Activated effector memory CD4-positive, alpha-beta T cell treated with anti-CD3 and anti-CD28 coated beads, Interleukin-2, amount 50 U/mL, for 16 hours (primary cell): ENCODE measurements around the gene C11orf58.

Experiments
- DNase-seq: peaks from one replicate; pipeline ENCODE4 v3.0.0-alpha.2; 2020

The C11orf58 gene

DNA sequence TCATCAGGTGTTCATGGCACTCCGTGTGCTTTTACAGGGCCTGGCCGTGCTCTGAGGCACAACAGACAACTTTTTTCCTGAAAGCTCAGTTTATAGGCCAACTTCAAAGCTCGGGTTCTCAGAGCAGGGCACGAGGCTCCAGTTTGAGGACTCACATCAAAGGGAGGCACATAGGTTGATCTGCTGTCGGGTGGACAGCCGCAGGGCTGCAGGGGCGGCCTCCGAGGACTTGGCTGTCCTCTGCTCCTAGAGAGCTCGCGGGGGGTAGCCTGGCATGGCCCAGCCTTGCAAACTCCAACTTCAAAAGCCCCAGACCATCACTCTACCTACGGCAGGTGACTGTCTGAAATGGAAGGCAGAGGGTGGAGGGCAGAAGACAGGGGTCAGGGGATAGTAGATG, 31.6 kb downstream of the C11orf58 start:
- DNase-seq, result no peak

DNA sequence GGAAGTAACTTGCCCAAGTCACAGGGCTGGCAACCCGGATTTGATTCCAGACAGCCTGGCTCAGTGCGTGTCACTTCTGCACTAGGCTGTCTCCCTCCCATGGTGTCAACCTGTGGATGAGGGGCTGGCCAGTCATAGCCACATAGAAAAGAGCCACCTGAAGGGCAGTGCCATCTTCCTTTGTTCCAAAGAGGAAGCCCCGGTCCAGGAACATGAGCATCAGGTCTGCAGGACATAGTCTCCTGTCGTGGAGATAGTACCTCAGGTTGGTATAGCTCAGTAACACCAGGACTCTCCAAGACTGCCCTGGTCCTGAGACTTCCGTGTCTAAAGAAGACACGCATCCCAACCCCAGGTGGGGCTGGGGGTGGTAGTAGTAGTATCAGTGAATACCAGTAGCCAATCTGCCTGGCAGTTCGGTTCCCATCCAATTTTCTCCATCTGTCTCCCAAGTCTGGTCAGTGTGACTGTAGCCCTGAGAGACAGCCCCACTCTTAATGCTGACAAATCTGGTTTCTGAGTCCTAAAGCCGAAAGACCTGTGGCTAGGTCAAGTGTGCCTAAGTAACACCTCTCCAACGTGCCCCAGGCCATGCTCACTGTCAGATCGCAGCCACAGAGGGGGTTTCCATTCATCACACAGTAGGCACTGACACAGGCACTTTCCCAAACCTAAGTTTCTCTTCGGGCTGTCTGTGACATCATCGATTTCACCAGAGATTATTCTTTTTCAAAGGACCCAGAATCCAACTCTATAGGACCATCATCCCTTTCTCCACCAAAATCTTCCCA, 33.1 kb downstream of the C11orf58 start:
- DNase-seq, result peak; percentile 44

DNA sequence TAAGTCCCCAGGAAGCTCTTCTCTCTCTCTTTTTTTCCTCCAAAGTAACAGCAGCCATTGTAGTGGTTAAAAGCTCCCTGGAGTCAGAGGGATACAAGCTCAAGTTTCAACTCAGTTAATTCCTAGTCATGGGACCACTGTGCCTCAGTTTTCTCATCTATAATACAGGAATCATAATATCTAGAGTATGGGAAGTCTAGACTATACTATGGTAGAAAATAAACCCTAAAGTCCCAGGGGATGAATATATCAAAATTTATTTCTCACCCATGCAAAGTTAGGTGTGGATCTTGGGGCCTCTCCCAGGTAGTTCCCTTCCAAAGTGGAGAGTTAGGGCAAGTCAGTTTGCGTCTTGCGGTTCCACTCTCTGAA, 33.7 kb downstream of the C11orf58 start:
- DNase-seq, result no peak

DNA sequence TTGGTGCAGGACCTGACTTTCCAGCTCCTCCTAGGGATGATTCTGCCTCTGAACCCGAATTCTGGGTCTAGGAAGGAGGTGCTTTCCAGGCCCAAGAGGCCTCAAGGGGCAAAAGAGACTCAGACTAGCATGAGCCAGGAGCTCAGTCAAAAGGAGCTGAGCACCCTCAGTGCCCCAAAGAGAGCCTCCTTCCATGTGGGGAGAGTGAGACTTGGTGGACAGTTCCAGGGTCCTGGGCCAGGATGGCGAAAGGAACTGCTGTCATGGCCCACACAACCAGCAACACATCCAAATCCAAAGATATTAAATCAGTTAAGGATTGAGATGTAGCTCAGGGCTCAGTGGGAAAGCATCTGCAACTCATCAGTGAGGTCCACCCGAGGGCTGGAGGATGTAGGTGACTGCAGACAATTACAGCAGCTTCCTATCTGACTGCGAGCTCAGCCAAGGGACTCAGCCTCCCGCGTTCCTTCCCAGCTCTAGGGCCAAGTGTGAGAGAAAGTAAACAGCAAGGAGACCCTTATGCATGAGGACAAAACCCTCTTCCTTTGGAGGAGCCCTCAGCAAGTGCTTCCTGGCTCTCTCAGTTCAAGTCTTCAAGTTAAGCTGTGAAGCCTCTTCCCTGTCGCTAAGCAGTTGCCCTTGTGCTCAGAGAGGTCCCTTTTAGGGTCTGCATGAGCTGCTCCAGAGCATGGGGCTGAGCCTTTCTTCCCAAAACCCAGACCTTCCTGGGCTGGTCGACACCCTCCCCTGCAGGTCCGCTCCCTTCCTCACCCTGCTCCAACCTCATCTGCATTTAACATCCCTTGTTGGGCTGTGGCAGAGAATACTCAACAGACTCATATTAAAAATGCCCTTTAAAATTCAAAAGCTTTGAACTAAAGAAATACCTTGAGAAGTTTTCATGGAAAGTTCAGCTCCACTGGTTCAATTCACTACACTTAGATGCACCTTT, 35.8 kb downstream of the C11orf58 start:
- peak; percentile 41 for DNase-seq

DNA sequence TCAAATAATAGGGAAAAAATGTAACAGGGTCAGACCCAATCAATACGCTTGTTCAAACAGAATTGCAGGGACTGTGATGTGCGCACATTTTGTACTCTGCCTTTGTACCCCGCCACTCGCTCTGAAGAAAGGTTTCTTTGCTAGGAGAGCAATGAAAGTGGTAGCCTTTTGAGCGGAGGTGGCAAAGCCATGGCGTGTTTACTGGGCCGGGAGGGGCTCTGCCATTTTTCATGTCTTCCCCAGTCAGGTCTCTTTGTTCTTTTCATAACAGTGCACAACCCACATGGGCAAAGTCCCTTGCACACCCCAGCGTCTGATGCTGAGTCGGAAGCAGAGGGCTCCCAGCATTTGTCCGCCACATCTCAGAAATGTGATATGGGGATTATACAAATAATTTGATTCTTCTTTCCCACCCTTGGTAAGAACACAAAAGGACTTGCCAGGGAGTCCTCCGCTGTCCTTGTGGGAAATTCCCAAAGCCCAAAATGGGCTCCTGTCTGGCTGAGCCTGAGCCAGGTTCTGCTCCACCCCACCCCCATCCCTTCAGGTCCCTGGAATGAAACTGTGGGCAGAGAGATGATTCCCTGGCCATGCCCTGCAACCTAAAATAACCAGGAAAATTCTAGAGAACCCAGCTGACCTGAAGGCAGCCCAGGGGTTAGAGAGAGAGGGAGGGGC, 36.6 kb downstream of the C11orf58 start:
- peak; percentile 25 for DNase-seq

DNA sequence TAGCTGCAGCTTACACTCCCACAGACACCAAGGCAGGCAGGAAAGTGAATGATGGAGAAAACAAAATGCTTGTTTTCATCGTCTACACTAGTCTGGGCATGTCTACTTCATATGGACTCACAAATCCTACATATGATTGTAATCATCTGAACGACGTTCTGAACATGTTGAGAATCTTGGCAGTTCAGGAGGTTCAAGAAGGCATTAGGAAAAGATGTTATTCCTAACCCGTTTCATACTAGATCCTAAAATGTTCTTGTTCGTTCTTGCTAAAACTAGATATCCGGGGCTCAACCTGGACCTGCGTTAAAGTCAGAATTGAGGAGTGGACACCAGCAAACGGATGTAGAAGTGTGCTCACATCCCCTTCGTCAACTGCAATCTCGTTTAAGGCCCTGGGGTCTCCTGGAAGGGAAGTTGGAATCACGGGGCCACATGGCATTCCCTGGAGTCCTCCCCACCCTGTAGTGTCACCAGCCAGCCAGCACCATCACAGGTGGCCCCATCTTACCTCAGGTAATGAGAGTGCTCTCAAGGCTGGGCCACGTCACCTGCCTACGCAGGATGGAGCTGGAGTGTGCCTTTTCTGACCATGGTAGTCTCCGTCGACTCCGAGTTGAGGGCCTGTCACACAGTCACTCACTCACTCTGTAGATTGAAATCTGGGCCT, 37.3 kb downstream of the C11orf58 start:
- no peak for DNase-seq

DNA sequence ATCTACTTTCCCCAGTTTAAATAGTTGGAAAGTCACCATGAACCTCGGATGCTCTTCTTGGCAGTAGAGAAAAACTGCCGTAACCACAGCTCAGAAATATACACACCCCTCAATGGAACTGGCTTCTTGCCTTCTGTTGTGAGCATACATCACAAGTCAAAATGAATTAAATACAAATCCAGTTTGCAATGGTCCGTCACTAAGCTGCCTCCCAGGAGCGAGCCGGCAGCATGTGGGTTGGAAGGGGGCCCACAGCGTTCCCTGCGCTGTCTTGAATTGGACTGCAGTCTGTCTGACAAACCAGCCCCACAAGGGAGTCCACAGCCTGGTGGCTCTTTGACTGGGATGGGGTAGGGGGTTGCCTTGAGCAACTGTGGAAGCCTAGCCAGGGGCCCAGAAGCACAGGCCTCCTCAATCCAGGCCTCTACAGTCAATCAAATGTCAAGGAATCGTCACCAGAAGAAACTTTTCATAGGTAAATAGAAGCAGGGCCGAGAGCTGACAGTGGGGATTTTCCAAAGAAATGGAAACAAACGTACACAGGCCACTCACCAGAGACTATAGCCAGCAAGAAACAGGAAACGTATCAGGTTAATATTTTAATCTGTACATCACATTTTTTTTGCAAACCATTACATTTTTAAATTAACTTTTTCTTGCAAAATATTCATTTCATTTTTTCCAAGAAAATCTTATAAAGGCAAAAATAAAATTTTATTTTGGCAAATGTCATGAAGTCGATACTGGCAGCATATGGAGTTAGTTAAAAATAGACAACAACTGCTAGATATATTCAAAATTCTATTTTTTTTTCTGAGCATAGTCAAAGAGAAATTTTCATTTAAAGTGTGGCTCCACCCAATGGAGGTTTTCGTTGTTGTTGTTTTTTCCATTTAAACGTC, 38.5 kb downstream of the C11orf58 start:
- no peak for DNase-seq

DNA sequence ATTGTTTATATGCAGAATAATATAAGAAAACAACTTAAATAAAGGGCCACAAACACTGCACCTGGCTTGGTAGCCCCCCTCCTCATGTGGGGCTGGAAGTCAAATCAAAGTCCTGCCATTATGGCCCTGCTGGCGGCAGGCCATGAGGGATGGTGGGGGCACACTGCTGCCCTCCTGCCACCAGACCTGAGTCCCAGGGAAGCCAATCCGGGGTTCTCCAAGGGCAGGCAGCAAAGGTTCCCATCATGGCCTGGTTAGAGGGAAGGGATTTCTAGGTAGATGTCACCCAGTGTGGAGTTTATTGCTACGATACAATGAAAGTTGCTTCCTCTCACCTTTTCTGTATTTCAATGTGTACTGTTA, 39.1 kb downstream of the C11orf58 start:
- no peak for DNase-seq

DNA sequence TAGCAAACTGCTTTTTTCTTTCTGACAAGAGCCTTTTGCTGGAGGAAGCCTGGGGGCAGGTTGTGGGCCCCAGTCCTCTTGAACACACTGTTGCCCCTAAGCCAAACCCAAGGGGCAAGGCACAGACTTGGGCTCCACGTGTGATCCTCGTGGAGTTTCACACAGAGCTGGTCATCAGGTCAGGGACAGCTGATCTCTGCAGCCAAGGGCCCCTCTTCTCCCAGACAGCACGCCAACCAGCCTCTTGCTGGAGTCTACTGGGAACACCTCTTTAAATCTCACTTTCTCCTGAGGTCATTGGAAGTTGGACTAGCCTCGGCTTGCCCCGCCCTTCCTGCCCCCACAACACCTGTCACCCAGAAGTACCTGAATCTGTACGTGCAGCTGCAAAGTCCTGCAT, 39.8 kb downstream of the C11orf58 start:
- DNase-seq, result no peak

DNA sequence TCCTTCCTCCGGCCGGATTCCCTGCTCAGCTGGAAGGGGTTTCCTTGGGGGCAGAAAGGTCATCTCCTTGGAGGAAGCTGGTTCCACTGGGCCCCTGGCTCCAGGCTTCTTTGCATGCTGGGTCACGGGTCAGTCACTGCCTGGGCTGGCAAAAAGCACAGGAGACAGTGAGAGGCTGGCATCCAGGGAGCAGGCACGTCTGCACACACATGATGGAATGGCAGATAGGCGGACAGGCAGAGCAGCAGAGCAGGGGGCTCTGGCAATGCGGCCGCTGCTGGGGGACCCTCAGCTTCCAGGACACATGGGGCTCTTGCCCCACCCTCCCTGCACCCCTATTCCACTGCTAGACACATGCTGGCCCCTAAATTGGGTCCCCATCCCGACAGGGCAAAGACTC, 40.4 kb downstream of the C11orf58 start:
- no peak for DNase-seq

DNA sequence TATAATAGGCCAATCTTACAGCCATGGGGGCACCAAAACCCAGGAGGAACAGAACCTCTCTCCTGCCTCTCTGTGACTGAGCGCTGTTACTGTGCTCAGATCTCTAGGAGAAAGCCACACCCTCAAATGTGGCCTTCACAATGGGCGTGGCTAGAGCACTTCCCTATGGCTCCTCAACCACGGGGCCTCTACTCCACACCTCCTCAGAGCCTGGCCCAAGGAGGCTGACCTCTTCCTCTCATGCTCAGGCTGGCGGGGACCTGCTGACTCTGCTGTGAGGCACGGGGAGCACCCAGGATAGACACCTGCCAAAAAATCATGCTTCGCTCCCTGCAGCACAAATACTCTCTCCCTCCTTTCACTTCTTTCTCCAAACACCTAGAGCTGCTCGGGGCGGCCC, 41.0 kb downstream of the C11orf58 start:
- no peak for DNase-seq

DNA sequence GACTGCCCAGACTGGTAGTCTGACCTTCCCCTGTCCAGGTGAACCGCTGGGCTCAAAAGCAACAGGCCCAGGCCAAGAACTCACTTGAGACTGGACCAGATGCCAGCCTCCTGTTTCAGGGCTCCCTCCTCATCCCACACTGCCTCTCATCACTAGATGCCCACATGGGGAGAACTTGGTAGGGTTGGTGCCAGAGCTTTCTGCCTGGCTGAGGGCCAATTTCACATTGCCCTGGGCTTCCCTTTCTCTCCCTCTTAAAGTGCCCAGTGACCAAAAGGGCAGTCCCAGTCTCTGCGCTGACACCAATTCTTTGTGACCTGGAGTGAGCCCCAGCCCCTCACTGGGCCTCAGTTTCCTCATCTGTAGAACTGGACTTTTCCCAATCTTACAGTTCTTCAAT, 41.7 kb downstream of the C11orf58 start:
- no peak for DNase-seq

DNA sequence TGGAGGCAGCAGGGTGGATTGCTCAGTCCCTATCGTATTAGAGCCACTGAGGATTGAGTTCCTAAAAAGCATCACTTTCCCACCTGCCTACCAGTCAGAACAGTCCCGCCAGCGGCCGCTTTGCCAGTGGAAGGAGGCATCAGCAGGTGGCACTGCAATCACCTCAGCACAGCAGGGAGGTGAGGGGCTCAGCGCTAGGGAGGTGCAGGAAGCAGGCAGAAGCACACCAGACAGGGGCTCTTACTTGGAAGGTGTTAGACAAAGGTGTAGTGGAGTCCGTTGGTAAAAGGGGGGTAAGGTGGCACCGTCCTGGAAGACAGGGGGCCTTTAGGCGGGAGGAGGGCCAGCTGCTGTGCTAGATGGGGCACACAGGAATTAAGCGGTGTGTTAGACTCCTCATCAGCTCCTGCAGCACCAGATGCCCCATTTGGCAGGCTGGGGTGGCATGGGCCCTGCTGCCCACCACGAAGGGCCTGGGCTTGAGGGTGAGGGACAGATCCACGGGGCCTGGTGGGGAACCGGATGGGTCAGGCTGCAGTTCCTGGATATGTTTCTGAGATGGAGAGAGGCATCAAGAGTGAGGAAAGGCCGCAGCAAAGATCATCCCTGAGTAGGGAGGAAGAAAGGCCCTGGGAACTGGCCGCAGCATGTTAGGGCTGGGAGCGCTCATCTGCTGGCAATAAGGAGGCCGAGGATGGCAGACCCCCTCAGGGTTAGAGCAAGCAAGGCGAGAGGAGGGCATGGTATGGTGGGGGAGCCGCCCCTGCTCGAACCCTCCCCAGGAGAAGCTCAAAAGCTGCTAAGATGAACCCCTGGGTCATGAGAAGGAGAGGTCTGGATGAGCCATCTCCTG, 42.5 kb downstream of the C11orf58 start:
- no peak for DNase-seq

DNA sequence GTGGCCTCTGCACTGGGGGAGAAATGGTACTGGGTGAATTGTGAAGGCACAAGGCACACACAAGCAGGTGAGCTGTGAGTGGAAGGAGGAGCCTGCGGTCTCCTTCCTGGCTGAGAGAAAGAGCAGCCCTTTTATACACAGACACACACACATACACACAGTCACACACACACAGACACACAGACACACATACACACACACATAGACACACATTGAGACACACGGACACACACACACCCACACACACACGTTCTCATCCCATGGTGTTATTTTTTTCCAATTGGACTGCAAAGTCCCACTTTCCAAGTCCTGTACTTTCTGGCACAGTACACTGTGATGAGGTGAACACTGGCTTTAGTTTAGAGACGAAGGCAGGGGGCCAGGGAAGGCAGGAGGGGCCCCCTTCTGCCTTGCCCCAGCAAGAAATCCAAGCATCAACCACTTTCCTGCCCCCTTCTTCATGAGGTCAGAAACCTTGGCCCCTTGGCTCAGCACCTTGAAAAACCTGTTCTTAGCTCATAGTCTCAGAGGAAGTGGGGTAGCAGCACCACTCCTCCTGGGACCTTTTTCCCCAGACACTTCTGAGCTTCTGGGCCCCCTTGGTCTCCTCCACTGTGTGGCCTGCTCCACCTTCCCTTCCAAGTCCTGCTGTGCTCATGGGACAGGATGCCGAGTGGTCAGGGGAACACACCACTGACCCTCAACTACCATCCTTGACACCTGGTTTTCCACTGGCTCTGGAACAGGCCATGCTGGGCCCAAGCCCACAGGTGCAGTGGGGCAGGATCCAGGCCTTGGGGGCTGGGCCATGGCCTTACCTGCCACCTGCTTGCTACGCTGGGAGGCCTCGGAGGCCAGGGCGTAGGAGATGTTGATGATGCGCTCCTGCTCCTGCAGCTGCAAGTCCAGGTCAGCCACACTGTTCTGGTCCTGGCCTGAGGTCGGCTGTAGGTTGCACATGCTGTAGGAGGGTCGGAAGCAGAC, 43.8 kb downstream of the C11orf58 start:
- DNase-seq, result no peak

DNA sequence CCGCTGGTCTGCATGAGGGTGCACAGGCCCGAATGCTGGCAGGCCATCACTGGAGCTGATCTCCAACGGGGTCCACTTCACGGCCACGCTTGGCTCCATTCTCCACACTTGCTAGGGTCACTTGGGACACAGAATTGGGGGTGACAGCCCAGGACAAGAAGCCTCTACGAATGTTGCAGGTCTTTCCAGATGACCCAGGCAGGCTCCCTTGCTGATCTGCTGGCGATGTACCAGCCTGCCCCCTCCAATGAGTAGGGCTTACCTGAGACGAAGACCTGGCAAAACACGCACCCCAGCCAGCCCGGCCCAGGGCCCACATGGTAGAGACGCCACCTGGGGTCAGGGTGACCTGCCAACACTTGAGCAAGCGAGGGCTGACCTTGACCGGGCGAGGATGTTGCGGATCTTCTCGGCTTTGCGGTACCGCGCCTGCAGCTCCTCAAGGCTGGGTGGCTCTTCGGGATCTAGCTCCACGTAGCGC, 44.9 kb downstream of the C11orf58 start:
- no peak for DNase-seq

DNA sequence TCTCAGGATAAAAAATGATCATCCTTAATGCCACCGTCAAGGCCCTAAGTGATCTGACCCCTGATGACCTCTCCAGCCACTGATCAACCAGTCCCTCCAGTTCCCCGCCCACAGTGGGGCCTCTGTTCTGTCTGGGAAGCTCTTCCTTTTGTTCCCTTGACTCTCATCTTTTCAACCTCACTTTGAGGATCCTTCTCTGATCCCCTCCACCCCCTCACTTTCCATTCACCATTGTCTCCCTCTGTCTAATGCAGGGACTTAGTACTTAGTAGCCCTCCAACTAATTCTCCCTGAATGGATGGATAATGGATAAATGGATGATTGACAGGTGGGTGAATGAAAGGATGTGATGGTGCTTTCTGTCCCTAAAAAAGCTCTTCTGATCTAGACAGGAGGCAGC, 45.6 kb downstream of the C11orf58 start:
- DNase-seq, result no peak

DNA sequence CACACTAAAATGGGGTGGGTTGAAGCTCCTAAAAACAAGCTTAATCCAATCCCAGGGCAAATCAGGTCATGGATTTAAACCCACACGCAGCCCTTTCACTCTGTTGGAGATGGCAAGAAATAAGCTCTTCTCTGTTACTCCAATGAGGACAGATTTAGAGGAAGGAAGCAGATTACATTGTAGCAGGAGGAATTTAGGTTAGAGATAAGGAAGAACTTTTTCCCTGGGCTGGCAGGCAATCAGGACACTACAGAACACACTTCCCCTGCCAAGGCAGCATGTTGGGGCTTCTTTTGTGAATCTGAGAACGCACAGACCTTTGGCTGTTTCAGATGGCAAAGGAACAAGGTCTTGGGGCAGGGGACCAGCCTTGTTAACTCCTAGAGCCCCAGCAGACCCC, 46.2 kb downstream of the C11orf58 start:
- no peak for DNase-seq

DNA sequence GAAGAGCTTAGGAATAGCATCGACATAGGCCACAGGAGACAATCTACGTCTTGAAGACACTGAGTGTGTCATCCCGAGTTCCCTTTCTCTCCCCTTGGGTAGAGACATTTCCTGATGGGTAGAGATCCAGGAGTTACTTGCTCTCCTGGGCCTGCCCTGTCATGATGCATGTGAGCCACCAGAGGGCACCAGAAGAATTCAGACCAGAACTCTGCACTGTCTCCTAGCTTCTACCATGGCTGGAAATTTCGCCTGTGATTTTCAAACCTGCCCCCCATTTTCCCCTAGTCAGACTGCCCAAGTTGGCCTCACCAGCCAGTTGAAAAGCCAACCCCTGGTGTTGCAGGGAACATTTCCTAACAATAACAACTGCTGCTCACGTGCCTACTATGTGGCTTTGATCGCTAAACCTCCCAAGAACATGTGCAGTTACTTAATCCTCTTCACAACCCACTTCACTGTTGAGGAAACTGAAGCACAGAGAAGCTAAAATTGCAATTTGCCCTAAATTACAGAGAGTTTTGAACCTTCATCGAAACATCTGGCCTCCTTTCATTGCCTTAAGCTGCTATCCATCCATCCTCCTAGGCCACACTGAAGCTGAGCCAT, 47.2 kb downstream of the C11orf58 start:
- DNase-seq, result peak; percentile 82

DNA sequence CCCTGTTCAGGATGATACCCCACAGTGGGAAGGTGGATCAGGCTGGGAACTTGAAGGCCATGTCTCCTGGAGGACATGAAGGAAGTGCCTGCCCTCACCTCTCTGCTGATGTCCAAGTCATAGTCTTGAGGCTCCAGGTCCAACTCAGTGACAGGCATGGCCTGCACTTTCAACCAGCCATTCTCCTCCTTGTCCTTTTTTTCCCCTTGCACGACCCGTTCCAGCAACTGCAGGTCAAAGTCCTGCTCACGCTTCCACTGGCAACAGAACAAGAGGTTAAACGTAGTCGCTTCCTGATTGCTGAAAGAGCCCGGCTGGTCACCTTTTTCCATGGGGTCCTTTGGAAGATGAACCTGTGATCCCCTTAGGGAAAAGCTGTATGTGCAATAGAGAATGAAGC, 47.7 kb downstream of the C11orf58 start:
- no peak for DNase-seq
